GM19043 (cell line): ENCODE measurements around the gene FMNL3.
A peak's percentile ranks its signal among the peaks of the same experiment; 100 is the strongest.

ENCODE experiments used
- ATAC-seq: cut with Tn5 transposase; IDR thresholded peaks from one replicate; pipeline ENCODE4 v1.9.1; 2021; ENCODE audit warnings: low read depth; ENCODE audit not compliant: unreplicated experiment

FMNL3 gene

DNA sequence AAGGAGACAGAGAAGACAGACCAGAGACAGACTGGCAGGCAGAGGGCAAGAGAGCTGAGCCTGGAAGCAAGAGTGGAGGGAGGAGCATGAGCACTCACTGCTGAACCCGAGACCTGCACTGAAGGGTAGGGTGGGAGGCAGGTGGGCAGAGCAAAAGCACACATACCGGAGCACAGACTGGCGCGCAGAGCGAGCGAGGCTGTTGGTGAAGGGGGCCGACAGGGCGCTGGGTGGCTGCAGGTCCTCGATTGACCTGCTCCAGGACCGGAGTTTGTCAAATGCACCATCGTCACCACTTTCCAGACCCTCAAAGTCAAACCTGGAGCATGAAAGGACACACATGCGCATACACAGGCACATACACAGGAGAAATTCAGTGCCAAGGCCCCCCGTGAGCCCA lies 48.9 kb downstream of the FMNL3 start:
- no peak for ATAC-seq

DNA sequence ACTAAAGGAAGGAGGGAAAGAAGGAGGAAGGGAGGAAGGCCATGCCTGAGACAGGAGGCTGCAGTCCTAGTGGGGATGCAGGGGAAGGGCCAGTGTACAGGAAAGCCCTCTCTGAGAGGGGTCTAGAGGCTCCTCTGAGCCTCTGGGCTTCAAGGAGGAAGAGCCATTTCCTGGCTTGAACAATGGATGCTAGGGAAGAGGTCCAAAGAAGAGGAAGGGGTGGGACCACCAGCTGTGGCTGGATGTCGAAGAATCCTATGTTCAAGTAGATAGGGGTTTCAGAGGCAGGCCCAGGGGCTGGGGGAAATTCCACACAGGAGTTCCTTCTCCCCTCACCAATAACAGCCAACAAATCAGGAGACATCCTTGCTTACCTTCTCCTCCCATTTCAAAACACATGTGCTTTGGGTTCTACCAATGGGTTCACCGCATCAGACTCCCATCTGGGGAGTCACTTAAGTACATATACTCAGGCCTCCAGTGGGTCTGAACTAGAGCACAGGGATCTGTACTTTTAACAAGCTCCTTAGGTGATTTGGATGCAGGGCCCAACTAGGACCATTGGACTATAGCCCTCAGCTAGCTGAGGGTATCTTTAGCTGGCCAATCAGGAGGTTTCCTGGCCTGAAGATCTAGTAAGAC lies 51.5 kb downstream of the FMNL3 start:
- no peak for ATAC-seq

GRCh38 chr12:49654715-49655114 lies 52.5 kb downstream of the FMNL3 start:
- ATAC-seq: no peak

DNA sequence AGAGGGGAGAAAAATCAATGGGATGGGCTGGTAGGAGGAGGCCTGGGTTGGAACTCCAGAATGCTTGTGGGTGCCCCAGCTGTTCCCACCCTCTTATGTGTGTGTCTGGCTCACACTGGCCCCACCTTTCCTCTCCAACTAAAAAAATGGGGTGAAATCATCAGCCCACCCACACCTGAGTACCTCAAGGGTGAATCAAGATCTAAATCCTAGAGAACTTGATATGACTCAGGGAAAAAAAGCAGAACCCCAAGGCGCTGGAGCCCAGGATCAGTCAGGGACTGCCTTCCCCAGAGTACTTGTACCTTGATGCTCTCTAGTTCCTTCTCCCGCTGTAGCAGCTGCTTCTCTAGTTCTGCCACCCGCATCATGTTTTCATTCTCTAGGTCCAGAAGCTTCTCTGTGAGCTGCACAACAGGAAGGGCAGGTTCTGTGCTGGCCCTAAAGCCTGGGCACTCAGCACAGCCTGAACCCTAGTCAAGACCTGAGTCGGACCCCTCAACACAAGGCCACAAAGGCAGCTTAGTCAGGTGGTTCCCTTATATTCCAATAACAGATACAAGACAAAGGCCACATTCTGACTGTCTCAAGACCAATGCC lies 54.2 kb downstream of the FMNL3 start:
- ATAC-seq: no peak

- ATAC-seq: no peak
Measured at GRCh38 chr12:49651855-49652254, 55.4 kb downstream of the FMNL3 start.

DNA sequence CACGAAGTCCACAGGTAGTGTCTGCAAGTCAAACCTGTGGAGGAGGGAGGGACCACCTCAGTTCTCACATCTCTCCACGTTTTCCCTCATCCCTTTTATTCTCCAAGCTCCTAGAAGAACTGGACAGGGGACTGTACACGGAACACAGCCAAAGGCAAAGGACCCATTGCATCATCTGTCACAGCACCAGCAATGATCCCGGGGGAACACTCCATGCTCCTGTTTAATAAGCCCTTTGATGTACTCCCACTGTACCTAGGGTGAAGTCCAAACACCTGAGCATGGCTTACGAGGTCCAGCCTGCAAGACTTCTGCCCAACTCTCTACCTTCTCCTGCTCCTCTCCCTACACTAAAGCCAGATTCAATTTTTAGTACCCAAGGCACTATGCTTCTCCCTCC lies 57.3 kb downstream of the FMNL3 start:
- no peak for ATAC-seq

DNA sequence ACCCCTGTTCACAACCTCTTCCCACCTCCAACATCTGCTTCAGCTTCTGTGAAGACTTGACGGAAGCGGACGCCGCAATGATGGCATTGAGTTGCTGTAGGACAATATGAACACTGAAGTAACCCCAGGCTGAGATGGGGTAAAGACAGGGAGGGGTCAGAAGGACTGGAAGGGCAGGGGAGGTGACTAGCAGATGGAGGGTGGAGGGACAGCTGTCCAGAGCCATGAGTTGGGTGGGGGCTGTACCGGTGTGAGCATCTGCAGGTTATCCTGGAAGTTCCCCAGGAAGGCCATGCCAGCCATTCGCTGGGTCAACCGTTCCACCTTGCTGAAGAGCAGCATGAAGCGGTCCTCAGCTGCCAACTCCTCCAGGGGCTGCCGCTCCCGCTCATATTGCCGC lies 57.8 kb downstream of the FMNL3 start:
- no peak for ATAC-seq

- no peak for ATAC-seq
Measured at GRCh38 chr12:49648712-49649003, 58.5 kb downstream of the FMNL3 start.

- ATAC-seq: no peak
Measured at GRCh38 chr12:49647827-49648711, 59.1 kb downstream of the FMNL3 start.

DNA sequence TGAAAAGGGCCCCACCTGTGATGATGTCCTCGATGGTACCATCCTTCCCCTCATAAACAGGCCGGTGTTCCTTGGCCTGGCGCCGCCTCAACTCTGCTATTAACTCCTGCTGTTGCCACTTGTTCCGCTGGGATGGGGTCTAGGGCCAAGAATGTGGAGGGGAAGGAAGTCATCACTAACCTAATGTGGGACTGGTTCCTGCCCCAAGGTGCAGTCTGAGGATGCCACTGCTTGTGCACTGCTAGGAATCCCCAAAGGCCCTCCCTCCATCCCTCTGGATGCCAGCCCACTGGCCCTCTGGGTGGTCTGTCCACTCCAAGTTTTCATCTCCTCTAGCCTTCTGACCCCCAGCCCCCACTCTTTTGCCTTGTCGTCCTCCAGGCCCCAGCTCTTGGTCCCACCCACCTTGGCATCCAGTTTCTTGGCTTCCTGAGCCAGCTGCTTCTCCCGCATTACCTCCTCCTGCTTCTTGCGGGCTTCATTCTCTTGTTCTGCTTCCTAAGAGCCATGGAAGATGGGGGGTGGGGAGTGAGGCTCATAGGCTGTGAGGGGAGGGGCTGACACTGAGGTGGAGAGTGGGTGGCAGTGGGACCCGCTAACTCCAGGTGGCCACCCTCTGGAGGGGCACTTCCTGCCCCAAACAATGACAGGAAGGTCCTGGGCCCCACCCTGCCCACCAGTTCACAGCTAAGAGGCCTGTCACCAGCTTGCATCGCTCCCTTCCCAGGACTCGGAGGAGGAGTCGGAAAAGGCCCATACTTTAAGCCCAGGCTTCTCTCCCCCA lies 60.1 kb downstream of the FMNL3 start:
- no peak for ATAC-seq

DNA sequence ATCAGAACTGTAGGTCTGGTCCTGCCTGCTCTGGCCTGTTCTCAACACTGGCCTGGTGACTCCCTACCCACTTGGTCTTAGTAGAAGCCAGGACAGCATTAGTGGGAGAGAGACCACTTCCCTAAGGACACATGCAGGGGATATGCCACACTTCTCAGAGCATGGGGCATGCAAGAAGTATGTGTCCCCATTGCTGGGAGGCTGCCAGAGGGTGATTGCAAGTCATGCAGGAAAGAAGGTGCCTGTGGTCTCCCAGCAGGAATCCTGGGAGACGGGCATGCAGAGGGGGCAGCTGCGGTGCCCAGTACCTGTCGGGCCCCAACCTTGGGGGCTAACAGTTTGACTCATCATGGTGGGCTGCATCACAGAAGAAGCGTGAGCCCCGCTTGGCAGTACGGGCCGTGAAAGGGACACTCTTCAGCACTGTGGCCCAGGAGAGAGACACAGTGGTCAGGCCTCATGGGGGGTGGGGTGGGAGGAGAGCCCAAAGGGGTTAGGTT lies 60.8 kb downstream of the FMNL3 start:
- ATAC-seq: no peak

DNA sequence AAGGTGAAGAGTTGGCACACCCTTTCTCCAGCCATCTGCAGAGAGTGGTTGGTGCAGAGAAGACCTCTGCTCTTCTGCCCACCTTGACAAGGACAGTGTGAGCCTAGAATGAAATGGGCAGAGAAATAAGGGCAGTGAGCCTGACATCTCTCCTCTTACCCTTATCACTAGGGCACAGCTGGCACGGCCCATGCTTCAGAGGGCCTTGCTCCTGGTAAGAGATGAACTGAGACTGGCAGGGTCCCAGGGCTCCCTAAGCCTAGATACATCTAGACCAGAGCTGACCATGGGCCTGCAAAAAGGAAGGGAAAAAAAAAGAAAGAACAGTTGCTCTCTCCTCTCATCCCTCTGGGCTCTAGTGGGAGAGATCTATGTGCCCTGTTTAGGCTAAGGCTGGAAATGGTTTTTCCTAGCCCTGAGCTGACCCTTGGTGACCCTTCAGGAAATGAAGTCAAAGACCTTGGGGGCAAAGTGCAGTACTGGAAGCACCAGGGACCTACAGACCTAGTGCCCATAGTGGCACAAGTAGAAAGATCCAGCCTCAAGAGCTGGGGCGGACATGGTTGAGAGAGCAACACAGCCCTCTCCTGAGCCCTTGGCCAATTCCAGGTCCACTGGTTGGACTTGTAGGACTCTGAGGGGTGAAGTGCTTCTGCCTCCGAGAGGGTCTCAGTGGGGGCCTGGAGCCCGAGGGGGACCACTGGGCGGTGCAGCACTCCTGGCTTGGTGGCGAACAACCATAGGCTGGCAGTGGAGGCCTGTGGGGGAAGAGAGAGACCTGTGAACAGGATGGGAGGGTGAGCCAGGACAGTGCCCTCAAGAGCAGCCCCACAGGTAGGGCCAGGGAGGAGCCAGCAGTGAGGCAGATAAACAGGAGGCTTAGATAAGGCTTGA lies 61.8 kb downstream of the FMNL3 start:
- no peak for ATAC-seq

DNA sequence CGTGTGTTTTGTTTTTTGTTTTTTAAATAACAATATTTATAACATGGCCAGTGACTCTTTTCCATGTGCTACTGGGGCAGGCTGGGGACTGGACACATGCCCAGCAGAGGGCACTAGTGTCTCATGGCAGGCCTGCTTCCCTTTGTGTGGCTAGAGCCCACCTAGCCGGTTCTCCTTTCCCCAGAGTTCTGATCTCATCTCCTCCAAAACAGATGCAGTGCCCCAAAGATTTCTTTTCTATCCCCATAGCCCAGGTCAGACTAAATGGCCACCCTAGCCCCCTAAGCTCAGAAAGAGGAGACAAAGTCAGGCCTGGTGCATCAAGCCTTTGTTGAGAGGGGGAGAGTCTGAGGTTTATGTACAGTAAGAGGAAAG lies 62.6 kb downstream of the FMNL3 start:
- ATAC-seq: no peak

GRCh38 chr12:49643961-49644619 lies 63.1 kb downstream of the FMNL3 start:
- ATAC-seq: no peak

DNA sequence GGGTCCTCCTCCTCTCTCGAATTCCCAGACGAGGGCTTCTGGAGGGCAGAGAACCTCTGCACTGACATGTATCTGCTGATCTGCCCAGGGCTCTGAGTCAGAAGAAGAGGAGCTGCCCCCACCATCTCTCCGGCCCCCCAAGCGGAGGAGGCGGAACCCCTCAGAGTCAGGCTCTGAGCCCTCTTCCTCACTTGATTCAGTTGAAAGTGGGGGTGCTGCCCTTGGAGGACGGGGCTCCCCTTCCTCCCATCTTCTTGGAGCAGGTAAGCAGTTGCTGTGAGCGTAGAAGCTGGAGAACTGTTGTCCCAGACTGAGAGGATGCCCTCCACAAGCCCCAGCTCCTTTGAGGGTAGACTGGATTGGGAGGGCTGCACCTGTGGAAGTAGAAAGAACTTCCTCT lies 64.1 kb downstream of the FMNL3 start:
- no peak for ATAC-seq

DNA sequence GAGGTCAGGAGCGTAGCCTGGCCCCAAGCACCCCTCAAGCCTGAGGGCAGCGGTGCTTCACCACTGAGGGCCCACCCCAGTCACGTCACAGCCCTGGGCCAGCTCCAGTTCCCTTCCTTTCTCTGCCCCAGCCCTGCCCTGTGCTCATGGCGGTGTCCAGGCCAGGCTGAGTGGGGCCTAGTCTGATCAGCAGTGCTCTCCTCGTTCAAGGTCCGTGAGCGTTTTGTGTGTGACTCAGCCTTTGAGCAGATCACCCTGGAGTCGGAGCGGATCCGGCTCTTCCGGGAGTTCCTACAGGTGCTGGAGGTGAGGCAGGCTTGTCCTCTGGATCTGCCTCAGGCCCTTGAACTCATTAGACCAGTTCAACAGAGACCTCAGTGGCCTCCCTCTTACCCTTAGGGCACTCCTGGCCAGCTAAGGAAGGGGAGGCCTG lies 64.8 kb downstream of the FMNL3 start:
- ATAC-seq: no peak

- no peak for ATAC-seq
Measured at GRCh38 chr12:49641748-49642369, 65.3 kb downstream of the FMNL3 start.

DNA sequence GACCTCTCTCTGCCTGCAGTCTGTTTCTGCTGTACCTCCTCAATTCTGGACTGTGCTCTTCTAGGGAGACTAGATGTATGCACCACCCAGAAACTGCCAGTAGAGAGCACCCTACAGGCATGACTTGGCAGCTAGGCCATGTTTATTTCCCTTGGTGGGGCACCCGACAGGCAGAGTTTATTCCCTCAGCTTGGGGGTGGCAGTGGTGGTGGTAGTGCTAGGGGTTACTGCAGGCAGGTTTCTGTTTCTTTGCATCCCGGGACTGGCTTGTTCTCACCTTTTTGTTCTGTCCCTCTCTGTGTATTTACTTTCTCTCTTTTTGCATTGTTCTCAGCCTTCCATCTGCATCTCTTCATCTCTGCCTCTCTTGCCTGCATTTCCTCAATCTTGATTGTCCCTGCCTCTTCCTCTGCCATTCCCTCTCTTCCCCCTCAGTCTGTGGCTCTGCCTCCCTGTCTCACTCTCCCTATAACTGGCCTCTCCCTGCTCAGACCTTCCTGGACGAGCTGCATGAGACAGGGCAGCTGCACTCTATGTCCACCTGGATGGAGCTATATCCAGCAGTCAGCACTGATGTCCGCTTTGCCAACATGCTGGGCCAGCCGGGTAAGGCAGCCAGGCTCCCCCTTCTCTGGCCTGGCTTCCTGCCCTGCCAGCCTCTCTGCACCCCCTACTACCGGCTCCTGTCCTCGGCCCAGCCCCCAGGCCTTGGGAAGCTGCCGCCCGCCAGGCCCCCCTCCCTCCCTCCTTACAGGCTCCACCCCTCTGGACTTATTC lies 70.0 kb downstream of the FMNL3 start:
- ATAC-seq: peak; percentile 61
